ENCODE results near the gene INPP5F.

GRCh38 chr10:119812684-119813083 is 86.8 kb downstream of the INPP5F start:
- TF ChIP-seq EZH2 (IDR thresholded peaks at IDR 0.05; ENCODE audit: low read length, missing control alignments) (no peak), CTCF (conservative IDR thresholded peaks at IDR 0.05 in 1 of 2, IDR thresholded peaks at IDR 0.05 in 1 of 2; ENCODE audit: low read depth in 1 of 2, low read length in 2 of 2) (no peak)
